Placental epithelial cell (primary cell): Measurements from ENCODE around the gene ARHGAP15. TPM values are rescaled to one million over a fixed set of nuclear protein-coding genes. Genes with fewer than 3 reads are reported as not detected.

ENCODE experiments used
- small RNA-seq: library from RNA; depleted of rRNA; stranded (forward); fragments of <200 nt; gene quantifications from one replicate; pipeline ENCODE3, GENCODE V24; 2012
- total RNA-seq: library from RNA; depleted of rRNA; stranded (reverse); fragments of >200 nt; gene quantifications from 2 replicates; pipeline ENCODE4 v1.2.3, GENCODE V29; 2012

ARHGAP15 gene
- total RNA-seq = not detected in 2 replicates

DNA sequence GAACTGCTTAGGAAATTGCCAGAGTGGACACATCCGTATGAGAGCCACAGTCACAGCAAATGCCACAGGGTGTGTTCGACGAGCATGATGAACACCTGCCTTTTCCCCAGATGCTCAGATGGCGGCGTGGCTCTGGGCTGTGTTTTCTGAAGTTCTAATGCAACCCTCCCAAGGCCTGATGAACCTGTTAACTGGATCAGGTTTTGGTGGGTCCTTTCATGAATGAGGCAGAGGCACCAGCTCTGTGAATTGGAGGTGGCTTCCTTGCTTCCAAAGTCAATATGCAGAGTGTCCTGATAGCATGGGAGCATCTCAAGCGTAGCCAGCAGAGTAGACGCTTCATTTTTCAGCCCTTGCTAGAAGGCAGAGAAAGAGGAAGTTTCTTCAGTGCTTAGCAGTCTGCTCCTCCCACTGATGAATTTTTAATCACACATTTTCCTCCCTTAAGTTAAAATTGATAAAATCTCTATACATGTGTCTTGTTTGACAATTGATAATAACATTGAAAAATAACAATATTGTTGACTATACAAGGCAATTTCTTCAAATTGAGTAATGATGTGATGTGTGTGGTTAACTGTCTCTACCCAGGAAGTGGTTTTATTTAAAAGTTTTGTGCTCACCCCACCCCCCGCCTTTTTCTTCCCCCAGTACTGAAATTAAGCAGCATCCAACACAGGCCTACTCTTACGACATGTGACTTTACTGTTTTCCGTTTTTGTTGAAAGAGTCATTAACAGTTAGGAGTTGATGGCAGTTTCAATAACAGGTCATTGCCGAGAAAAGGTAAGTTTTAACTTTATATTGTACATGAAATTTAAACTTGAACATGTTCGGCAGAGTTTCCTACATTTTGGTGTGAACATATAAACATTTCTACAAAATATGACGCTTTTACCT is at the start of gene ARHGAP15:
Gene ARHGAP15 (plus strand): TSS at position 739 of the 900 bp plus-strand sequence.

Small RNAs within 50 kb of the gene (small RNA-seq; reads per million reads assigned to genes)
- not detected for gene MTND4LP12
